AG04449 (cell line): Measurements from ENCODE around the gene BCL2L1.

Experiments used
- CTCF ChIA-PET: fragments of 350-600 bp; formaldehyde crosslinking; extraction: SDS; loops from one replicate; lab custom pipeline; 2021; ENCODE audit warnings: antibody characterized with exemption; lab: Yijun Ruan, JAX
- POLR2A ChIA-PET: fragments of 400-600, 350-600 bp; formaldehyde crosslinking; extraction: SDS; loops from one replicate; lab custom pipeline; 2020; ENCODE audit warnings: antibody characterized with exemption, inconsistent platforms; lab: Yijun Ruan, JAX
- DNase-seq: peaks from one replicate; pipeline ENCODE4 v3.0.0-alpha.2; 2010; ENCODE audit warnings: low read depth, low spot score
- H3K4me3 ChIP-seq: 2 replicates; pipeline ENCODE4 v1.5.1; 2011; ENCODE audit warnings: low read depth, mild to moderate bottlenecking, control low read depth, low read length
- CTCF ChIP-seq: IDR thresholded peaks from one replicate; pipeline ENCODE4 v1.5.1; 2011; ENCODE audit warnings: mild to moderate bottlenecking, moderate library complexity, low read length, control low read depth, inconsistent platforms; ENCODE audit not compliant: insufficient read depth; ENCODE audit errors: missing control alignments

BCL2L1 gene

GRCh38 chr20:31643522-31643921 lies 79.1 kb downstream of the BCL2L1 start:
- no peak for TF ChIP-seq CTCF
- no peak for DNase-seq
- POLR2A ChIA-PET = no interaction called here
- CTCF ChIA-PET = interaction anchor here (1.2 to 4.2 kb wide), 7 partner anchors 9 to 94 kb away, joined by 4 to 34 read pairs (median 9); partner anchors contain the start of gene BCL2L1
- no peak overlapping the region for H3K4me3 ChIP-seq

- CTCF ChIA-PET = interaction anchor here (4.2 kb wide), 1 partner anchor 8 kb away, joined by 34 read pairs; no protein-coding TSS in a partner anchor
- no peak for TF ChIP-seq CTCF
- H3K4me3 ChIP-seq = no peak overlapping the region
- POLR2A ChIA-PET = no interaction called here
- no peak for DNase-seq
Observed at GRCh38 chr20:31642837-31643236, 79.8 kb downstream of the BCL2L1 start.

- DNase-seq = no peak
- H3K4me3 ChIP-seq = no peak overlapping the region
- no peak for TF ChIP-seq CTCF
- ChIA-PET CTCF (interaction anchor here (1.1 to 4.3 kb wide), 5 partner anchors 8 to 82 kb away, joined by 3 to 42 read pairs (median 18); partner anchors contain the start of gene BCL2L1), POLR2A (no interaction called here)
Observed at GRCh38 chr20:31641391-31641790, 81.3 kb downstream of the BCL2L1 start.

- no peak overlapping the region for H3K4me3 ChIP-seq
- TF ChIP-seq CTCF = no peak
- ChIA-PET CTCF (interaction anchor here (1.3 to 4.3 kb wide), 6 partner anchors 13 to 84 kb away, joined by 3 to 42 read pairs (median 12); partner anchors contain the start of gene BCL2L1), POLR2A (no interaction called here)
- DNase-seq = no peak
Observed at GRCh38 chr20:31640259-31640658, 82.4 kb downstream of the BCL2L1 start.

- DNase-seq = no peak
- TF ChIP-seq CTCF = no peak
- ChIA-PET CTCF (interaction anchor here (3.0 to 4.3 kb wide), 3 partner anchors 22 to 85 kb away, joined by 18 to 42 read pairs (median 22); partner anchors contain the start of gene BCL2L1), POLR2A (no interaction called here)
- no peak overlapping the region for H3K4me3 ChIP-seq
Observed at GRCh38 chr20:31638816-31639215, 83.9 kb downstream of the BCL2L1 start.

- CTCF ChIA-PET = interaction anchor here (4.3 kb wide), 2 partner anchors 22 to 86 kb away, joined by 22 to 42 read pairs; partner anchors contain the start of gene BCL2L1
- POLR2A ChIA-PET = no interaction called here
- no peak overlapping the region for H3K4me3 ChIP-seq
- DNase-seq = no peak
- no peak for TF ChIP-seq CTCF
Observed at GRCh38 chr20:31638317-31638716, 84.4 kb downstream of the BCL2L1 start.
